Urothelium cell line (cell line): Measurements from ENCODE around the gene RCAN1.
"Not testable (repeated sequence)": the region's sequence is repeated elsewhere in the genome, so short reads cannot be mapped to it uniquely, and the experiment has no call there.

Experiments used
- DNase-seq: peaks from one replicate; pipeline ENCODE4 v3.0.0; 2011; ENCODE audit warnings: low spot score, mixed read lengths
- FAIRE-seq: peaks from 2 replicates; lab custom pipeline; 2011; peaks lifted over from hg19 to GRCh38; lab: Jason Lieb, UNC

The RCAN1 gene

DNA sequence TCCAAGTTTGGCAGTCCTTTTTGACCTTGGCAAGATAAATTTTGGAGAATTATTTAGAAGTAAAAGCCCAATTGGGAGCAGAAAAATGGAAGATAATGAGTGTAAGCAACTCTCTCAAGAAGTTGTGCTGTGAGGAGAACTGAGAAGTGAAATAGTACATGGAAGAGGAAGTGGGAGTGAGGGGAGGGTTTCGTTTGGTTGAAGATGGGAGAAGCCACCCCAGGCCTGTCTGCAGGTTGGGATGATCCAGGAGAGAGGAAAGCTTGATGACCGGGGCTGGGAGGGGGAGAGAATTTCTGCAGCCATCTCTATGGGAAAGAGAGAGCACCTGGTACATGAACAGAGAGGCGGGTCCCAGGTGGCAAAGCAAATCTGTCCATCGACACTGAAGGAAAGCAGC lies 8.6 kb upstream of the RCAN1 start:
- no peak for FAIRE-seq
- no peak for DNase-seq

GRCh38 chr21:34621434-34622350 lies 6.8 kb upstream of the RCAN1 start:
- no peak for FAIRE-seq
- no peak for DNase-seq

GRCh38 chr21:34619841-34620665 lies 5.1 kb upstream of the RCAN1 start:
- FAIRE-seq (no peak), DNase-seq (no peak)

- DNase-seq (no peak), FAIRE-seq (no peak)
Measured at GRCh38 chr21:34618941-34619340, 4.0 kb upstream of the RCAN1 start.

- FAIRE-seq (no peak), DNase-seq (no peak)
Measured at GRCh38 chr21:34617753-34618339, 2.9 kb upstream of the RCAN1 start.

DNA sequence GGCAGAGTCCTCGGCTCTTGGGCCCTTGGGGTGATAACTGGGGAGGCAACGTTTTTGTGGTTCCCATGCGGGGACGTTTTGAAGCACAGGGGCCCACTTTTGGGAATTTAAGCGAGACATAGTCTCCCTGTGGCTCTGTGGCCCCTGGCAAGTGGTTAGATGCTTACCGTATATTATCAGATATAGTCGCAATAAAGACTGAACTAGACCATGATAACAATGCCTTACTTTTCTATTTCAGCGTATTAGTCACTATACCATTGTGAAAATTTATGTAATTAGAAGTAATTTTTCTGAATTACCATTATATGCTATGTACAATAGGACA lies 538 bp upstream of the RCAN1 start:
- DNase-seq = no peak
- no peak for FAIRE-seq

DNA sequence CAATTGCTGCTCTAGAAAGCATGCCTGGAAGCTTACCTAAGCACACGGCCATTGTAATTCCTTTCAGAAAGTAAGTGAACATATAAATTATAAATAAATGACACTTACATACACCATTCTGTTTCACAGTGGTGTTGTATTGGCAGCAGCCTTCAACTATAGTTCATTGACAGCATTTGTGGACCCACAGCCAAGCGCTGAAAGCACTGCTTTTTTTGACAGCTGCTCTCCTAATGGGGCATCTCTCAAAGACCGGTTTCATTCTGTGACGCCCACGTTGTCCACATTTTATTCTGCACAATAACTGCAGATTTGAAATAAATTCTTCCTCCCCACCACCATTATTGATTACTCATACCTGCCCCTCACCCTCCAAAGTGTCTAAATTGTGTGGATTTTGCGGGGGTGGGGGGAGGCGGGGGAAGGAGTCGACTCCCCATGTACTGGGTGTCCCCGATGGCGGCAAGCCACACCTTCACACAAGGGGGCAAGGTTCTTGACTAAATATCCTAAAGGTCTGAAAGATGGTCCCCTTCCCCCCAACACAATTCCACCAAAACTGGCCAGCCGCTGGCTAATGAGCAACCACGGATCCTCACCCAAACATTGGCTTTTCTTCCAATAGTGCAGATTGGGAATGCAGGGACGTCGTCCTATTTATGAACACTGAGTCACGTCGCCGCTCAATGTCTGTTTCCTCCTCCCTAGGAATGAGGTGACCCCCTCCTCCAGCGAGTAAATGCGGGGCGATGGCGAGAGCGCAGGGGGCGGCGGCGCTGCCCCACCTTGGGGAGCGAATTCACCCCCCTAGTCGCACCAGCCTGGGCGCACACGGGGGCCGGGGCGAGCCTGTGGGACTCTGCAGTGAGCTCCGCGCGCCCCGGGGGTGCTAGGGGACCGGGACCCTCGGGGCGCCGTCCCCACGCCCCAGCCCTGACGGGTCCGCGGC lies 960 bp downstream of the RCAN1 start:
- FAIRE-seq = no peak

DNA sequence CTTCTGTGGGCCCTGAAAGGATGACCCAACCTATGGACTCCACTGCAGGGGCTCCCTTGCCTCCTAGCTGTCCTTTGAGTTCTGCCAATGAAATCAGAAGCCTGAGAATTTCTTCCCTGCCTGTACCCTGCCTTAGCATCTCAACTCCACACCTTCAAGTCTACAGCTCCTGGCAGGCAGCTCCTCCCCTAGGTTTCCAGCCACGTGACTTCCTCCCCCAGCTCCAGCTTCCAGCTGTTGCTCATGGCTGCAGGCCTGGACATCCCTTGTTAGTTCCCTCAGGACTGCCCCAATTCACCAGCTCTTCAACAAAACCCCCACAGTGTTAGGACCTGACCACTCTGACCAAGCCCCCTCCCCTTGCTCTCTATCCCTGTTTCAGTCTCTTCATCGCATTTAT lies 2.4 kb downstream of the RCAN1 start:
- FAIRE-seq (no peak), DNase-seq (no peak)

More for the DNA sequence above, 960 bp downstream of the RCAN1 start:
- DNase-seq = no peak

DNA sequence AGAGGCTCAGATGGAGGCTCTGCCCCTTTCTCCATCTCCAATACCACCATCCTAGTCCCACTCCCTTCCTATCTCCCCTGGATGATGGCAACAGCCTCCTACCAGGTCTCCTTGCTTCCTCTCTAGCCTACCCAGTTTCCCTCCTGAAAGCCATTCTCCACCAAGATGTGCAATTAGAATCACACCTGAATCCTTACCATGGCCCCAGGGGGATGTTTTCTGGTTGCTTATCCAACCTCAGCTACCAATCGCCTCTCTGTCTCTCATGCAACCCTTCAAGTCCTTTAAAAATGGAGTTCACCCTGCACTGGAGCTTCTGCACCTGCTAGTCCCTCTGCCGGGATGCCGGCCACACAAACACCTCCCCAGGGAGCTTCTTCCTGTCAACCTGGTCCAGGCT lies 2.9 kb downstream of the RCAN1 start:
- DNase-seq (no peak), FAIRE-seq (no peak)

GRCh38 chr21:34611528-34611927 lies 3.4 kb downstream of the RCAN1 start:
- no peak for DNase-seq
- FAIRE-seq = no peak

DNA sequence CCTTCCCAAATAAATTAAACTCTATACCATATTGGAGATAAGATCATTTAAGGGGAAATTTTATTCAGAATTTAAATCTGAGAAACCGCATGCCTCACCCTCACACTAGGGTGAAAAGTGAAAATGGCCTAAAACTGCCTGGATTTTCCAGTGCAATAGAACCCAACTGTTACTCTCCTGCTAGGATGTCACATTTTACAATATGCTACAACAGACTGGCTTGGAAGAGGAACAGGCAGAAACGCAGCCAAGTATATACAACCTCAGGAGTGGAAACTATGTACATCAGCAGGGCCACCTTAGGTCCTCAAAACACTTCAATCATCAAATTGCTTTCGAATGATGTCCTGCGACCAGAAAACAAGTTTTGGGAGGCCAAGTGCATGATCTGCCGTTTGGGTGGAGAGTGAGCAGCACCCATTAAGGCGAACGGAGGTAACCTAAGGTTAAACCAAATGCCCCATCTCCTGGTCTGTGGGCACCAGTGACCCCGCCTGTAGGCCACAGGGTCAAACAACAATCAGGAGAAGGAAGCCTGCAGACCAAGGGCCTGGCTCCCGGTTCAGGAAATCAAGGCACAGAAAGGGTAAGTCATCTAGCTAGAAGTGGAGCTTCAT lies 4.9 kb downstream of the RCAN1 start:
- FAIRE-seq = no peak
- DNase-seq = no peak

- DNase-seq (no peak), FAIRE-seq (no peak)
Measured at GRCh38 chr21:34609244-34609932, 5.5 kb downstream of the RCAN1 start.

- FAIRE-seq, DNase-seq: not testable (repeated sequence)
Measured at GRCh38 chr21:34607376-34607775, 7.5 kb downstream of the RCAN1 start.

DNA sequence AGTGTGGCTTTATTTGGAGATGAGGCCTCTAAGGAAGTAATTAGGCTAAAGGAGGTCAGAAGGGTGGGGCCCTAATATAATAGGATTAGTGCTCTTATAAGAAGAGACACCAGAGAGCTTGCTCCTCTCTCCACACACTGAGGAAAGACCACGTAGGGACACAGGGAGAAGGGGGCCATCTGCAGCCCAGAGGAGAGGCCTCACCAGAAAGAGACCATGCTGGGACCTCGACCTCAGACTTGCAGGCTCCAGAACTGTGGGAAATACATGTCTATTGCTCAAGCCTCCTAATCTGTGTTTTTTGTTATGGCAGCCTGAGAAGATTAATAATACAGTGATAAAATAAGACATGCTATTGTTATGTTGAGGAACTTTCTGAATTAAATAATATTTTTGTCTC lies 8.3 kb downstream of the RCAN1 start:
- DNase-seq (no peak), FAIRE-seq (no peak)

- no peak for DNase-seq
- no peak for FAIRE-seq
Measured at GRCh38 chr21:34606051-34606450, 8.9 kb downstream of the RCAN1 start.

GRCh38 chr21:34604956-34605355 lies 10.0 kb downstream of the RCAN1 start:
- not testable (repeated sequence) for DNase-seq, FAIRE-seq

GRCh38 chr21:34604556-34604955 lies 10.4 kb downstream of the RCAN1 start:
- no peak for FAIRE-seq
- no peak for DNase-seq

DNA sequence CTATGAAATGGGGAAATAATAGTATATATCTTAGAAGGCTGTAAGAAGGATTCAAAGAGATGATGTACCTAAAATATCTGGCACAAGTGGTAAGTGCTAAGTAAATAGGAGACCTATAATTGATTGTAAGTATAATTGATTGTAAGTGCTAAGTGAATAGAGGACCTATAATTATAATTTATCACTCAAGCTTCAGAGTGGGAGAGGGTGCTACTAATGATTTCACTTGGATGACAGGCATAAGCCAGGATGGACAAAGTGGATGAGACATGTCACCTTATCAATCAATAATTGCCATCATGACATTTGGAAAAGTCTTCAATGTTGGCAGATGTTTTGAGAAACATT lies 11.2 kb downstream of the RCAN1 start:
- DNase-seq (no peak), FAIRE-seq (no peak)

DNA sequence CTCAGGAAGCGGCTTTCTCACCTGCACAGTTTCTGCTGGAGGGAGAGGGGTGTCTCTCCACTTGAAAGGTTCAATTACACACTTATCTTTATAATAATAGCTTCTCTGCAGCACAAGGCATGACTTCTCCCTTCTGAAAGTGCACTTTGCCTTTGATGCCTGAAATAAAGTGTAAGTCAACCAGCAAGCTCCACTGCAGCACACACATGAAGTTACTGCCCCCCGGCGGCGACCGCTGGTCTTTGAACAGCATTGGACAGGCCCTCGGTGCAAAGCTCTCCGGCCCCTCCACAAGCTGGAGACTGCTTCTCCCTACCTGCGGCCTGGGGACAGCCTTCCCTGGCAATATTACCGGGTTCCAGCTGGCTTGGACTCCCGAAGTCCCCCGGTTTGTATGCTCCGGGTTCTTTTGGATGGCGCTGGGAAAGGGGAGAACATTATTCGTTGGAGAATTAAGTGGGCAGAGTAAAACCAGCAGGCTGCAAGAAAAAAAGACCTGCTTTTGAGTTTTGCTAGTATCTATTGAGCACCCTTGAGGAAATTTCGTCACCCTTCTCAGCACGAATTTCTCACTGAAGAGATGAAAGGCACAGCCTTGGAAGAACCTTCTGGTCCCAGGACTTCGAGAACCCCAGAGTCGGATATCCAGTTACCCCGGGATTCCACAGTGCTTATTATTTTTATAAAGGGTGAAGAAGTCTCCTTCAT lies 11.8 kb downstream of the RCAN1 start:
- DNase-seq (peak; percentile 54), FAIRE-seq (no peak)
